ENCODE measurements around the gene UBL4B. TPM values are rescaled to one million over a fixed set of nuclear protein-coding genes. Genes with fewer than 3 reads are reported as not detected.
A peak's percentile ranks its signal among the peaks of the same experiment; 100 is the strongest.

UBL4B gene, protein sequence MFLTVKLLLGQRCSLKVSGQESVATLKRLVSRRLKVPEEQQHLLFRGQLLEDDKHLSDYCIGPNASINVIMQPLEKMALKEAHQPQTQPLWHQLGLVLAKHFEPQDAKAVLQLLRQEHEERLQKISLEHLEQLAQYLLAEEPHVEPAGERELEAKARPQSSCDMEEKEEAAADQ
- under 1 TPM in 3 of 8 experiments, not detected in 5; 0.05 to 0.71 (median 0.25) TPM for total RNA-seq

DNA sequence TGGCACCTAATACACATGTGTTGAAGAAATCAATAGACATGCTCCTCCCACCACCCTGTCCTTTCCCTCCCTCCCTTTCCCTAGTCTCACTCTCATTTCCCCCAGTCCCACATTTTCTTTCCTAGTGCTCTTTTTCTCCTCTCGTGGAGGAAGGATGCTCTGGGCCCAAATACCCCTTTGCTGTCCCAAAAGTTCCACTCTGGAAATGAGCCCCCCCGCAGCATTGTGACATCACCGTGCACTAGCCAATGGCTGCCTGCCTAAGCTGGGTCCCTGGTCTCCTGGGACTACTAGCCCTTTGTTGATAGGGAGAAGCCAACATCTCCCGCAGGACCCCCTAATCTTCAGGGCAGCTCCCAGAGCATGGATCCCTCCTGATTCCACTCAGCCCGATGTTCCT, at the start of gene UBL4B:
Gene UBL4B (plus strand): TSS at position 301 of the 400 bp plus-strand sequence. CDS start 92 bp downstream, at position 393.
- ATAC-seq (replicated peaks in 6 of 8), result no peak
- 17 to 100% (median 79%) methylated on average over 1 to 4 of the region's 5 CpGs; no CpG with 5 or more reads in 3 of the 10 experiments for WGBS, 10 experiments
- in situ Hi-C loops (cut with MboI; ENCODE audit: low pct_unique_long_range_greater_than_20kb in 2 of 9, low sequenced_read_pairs in 9 of 9, unreplicated experiment in 9 of 9), result no loop called here
- no peak within 1 kb of the TSS for H3K27ac ChIP-seq
- H3K4me1 ChIP-seq (replicated peaks in 1 of 2), result peaks cover 16 to 18% of the 10 kb centered on the region in 2 donors
- H3K4me3 ChIP-seq, result no peak within 1 kb of the TSS

DNA sequence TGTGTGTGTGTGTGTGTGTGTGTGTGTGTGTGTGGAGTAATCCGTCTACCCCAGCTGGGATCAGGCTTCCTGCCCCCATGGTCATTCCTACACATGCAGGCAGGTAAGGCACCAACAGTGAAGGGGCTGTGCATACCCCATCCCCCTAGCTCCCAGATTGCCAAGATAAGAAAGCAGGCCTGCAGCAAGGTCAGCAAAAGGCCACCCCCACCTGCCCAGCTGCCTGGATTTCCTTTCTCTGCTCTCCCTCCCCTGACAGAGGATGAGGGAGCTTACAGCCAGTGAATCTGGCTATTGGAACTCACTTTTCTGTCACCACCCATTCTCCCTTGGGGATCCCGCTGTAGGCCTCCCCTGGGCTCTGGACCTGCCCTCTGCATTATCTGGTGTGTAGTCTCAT, 49.6 kb upstream of the UBL4B start:
- Histone ChIP-seq H3K4me1 (replicated peaks in 1 of 2) (peaks cover 8% of the 10 kb centered on the region in 2 donors), H3K4me3 (no peak overlapping the region), H3K27ac (no peak overlapping the region)
- 83 to 100% methylated on average over 1 to 2 of the region's 2 CpGs; no CpG with 5 or more reads in 8 of the 10 experiments for WGBS, 10 experiments
- in situ Hi-C loops (cut with MboI; ENCODE audit: low pct_unique_long_range_greater_than_20kb in 2 of 9, low sequenced_read_pairs in 9 of 9, unreplicated experiment in 9 of 9), result loop anchor here in 1 of 9 experiments (25.0 kb wide), 1 partner anchor 400 kb away; the partner anchor contains the start of gene PROK1
- no peak for ATAC-seq (replicated peaks in 6 of 8)

DNA sequence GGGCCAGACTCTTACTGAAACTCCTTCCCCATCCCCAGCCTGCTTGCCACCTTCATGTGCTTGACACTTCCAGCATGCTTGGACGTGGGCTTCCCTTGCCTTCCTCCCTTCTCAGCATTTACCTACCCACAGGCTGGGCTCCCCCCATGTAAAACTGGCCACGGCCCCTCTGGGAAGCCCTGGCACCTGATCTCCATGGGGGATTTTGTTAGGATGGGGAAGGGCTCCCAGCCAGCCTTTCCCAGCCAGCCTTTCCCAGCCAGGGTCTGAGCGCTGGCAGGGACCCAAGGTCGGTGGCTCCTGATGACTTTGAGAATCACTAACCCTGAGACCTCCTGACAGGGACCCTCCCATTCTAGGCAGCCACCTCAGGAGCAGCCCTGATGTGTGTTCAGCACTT, 48.5 kb upstream of the UBL4B start:
- Histone ChIP-seq H3K4me3 (no peak overlapping the region), H3K27ac (no peak overlapping the region), H3K4me1 (replicated peaks in 1 of 2) (peaks cover 0 to 3% of the 10 kb centered on the region in 2 donors)
- in situ Hi-C loops (cut with MboI; ENCODE audit: low pct_unique_long_range_greater_than_20kb in 2 of 9, low sequenced_read_pairs in 9 of 9, unreplicated experiment in 9 of 9), result loop anchor here in 1 of 9 experiments (25.0 kb wide), 1 partner anchor 399 kb away; the partner anchor contains the start of gene PROK1
- ATAC-seq (replicated peaks in 6 of 8), result no peak
- 33 to 90% (median 43%) methylated on average over 1 to 4 of the region's 4 CpGs; no CpG with 5 or more reads in 5 of the 10 experiments for WGBS, 10 experiments

DNA sequence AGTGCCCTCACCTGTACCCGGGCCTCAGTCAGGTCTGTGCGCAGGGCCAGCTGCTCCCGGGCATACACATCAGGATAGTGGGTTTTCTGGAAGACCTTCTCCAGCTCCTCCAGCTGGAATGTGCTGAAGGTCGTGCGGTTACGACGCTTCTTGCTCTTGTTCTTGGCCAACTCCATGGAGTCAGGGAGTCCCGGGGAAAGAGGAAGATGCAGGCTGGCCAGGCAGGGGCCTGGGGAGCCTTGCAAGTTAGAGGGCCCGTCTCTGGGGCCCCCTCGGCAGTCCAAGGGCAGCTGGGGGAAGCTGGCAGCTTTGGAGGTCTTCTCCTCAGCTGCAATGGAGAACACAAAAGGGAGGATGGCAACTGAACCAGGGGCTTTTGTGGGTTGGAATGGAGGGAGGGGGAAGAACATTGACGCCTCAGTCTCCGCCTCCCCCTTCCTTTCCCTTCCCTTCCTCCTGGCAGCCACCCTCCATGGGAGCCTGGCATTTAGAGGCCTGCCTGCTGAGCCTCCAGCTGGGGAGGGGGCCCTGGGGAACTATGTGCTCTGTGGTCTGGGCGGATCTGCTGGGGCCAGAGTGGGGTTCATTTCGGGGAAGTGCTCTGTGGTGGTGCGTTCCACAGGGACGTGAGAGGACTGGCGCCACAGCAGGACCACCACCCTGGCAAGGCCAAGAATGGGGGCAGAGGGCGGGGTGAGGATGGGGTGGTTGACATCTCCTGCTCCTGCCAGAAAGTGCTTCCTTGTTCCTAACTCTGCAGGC, 47.5 kb upstream of the UBL4B start:
- Histone ChIP-seq H3K4me3 (no peak overlapping the region), H3K27ac (no peak overlapping the region), H3K4me1 (replicated peaks in 1 of 2) (peaks cover 0 to 3% of the 10 kb centered on the region in 2 donors)
- in situ Hi-C loops (cut with MboI; ENCODE audit: low pct_unique_long_range_greater_than_20kb in 2 of 9, low sequenced_read_pairs in 9 of 9, unreplicated experiment in 9 of 9), result loop anchor here in 1 of 9 experiments (25.0 kb wide), 1 partner anchor 398 kb away; the partner anchor contains the start of gene PROK1
- 50 to 100% (median 82%) methylated on average over 1 to 9 of the region's 18 CpGs; no CpG with 5 or more reads in 4 of the 10 experiments for WGBS, 10 experiments
- ATAC-seq (replicated peaks in 6 of 8), result no peak

DNA sequence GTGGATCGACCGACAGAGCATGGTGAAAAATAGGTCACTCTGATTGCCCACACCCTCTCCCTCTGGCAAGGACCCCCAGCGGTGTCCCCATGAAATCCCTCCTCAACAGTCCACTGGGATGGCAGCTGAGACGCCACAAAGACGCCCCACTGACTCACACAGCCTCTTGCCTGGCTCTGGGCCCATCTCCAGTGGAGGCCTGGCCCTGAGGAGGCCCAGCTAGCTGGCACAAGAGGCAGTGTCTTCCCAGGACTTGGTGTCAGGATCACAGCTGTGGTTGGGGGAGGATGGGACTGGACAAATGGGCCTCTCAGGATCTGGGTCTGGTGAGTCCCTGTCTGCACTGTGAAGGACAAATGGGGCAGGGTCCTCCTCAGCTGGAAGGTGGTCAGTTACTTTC, 46.4 kb upstream of the UBL4B start:
- no peak overlapping the region for H3K4me3 ChIP-seq
- in situ Hi-C loops (cut with MboI; ENCODE audit: low pct_unique_long_range_greater_than_20kb in 2 of 9, low sequenced_read_pairs in 9 of 9, unreplicated experiment in 9 of 9), result loop anchor here in 1 of 9 experiments (25.0 kb wide), 1 partner anchor 396 kb away; the partner anchor contains the start of gene PROK1
- no peak overlapping the region for H3K27ac ChIP-seq
- ATAC-seq (replicated peaks in 6 of 8), result no peak
- 86% methylated on average over 4 of the region's 5 CpGs; no CpG with 5 or more reads in 9 of the 10 experiments for WGBS, 10 experiments
- peaks cover 0 to 3% of the 10 kb centered on the region in 2 donors for H3K4me1 ChIP-seq (replicated peaks in 1 of 2)

DNA sequence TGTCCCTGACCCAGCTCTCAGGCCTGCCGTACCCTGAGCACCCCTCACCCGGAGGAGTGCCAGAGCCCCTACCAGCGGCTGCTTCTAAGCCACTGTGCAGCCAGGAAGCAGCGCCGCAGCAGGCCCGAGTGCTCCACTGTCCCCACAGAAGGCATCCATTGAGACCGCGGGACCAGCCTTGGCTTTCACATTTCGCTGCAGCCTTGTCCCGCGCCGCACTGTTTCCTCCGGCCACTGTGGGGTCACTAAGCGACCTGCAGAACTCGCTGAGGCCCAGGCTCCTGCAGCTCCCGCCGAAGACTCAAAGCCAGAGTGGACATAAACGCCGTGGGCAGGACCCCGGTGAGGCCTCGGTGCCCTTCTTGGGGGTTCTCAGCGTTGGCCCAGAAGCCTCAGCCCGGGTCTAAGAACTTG, 44.8 kb upstream of the UBL4B start:
- 0 to 100% (median 22%) methylated on average over 1 to 18 of the region's 23 CpGs; no CpG with 5 or more reads in 1 of the 10 experiments for WGBS, 10 experiments
- H3K4me1 ChIP-seq (replicated peaks in 1 of 2), result peaks cover 0 to 3% of the 10 kb centered on the region in 2 donors
- no peak overlapping the region for H3K4me3 ChIP-seq
- ATAC-seq (replicated peaks in 6 of 8), result peak in 4 of 8 experiments; percentile 7 to 21 (median 14)
- H3K27ac ChIP-seq, result no peak overlapping the region
- in situ Hi-C loops (cut with MboI; ENCODE audit: low pct_unique_long_range_greater_than_20kb in 2 of 9, low sequenced_read_pairs in 9 of 9, unreplicated experiment in 9 of 9), result loop anchor here in 1 of 9 experiments (25.0 kb wide), 1 partner anchor 395 kb away; the partner anchor contains the start of gene PROK1

DNA sequence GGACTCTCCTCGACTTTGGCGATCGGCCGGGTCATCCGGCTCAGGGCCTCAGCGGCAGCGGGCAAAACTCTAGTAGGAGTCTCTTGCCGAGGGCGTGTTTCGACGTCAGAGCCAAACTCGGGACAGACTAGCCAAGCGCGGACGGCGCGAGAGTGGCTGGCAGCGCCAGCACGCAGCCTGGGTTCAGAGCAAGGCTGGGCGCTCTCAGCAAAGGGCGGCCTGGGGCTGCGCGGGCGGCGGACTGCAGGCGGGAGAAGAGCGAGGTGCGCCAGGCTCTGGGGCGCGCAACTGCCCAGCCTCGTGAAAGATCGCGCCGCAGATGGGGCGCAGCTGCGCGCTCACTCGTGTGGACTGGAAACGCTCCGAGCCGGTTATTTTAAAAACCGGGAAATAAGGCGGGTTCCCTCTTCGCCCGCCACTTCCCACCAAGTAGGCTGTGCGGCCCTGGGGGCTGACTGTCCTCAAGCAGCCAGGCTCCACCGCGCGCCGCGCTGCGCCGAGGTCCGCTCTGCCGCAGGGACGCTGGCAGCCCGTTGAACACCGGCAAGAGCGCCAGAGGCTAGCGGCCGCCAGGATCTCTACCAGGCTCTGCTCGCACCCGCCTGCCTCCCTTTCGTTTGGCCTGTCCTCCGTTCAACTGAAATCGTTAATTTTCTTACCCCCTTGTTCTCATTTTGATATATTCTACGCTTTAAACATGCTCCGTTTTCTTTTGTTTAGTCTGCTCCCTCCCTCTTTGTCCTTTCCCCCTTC, 44.2 kb upstream of the UBL4B start:
- H3K4me1 ChIP-seq (replicated peaks in 1 of 2), result peaks cover 0 to 3% of the 10 kb centered on the region in 2 donors
- ATAC-seq (replicated peaks in 6 of 8), result peak in 6 of 8 experiments; percentile 22 to 61 (median 40)
- H3K27ac ChIP-seq, result no peak overlapping the region
- WGBS, 10 experiments, result 0 to 32% (median 4%) methylated on average over 6 to 53 of the region's 68 CpGs
- H3K4me3 ChIP-seq, result no peak overlapping the region
- in situ Hi-C loops (cut with MboI; ENCODE audit: low pct_unique_long_range_greater_than_20kb in 2 of 9, low sequenced_read_pairs in 9 of 9, unreplicated experiment in 9 of 9), result loop anchor here in 1 of 9 experiments (25.0 kb wide), 1 partner anchor 394 kb away; the partner anchor contains the start of gene PROK1

DNA sequence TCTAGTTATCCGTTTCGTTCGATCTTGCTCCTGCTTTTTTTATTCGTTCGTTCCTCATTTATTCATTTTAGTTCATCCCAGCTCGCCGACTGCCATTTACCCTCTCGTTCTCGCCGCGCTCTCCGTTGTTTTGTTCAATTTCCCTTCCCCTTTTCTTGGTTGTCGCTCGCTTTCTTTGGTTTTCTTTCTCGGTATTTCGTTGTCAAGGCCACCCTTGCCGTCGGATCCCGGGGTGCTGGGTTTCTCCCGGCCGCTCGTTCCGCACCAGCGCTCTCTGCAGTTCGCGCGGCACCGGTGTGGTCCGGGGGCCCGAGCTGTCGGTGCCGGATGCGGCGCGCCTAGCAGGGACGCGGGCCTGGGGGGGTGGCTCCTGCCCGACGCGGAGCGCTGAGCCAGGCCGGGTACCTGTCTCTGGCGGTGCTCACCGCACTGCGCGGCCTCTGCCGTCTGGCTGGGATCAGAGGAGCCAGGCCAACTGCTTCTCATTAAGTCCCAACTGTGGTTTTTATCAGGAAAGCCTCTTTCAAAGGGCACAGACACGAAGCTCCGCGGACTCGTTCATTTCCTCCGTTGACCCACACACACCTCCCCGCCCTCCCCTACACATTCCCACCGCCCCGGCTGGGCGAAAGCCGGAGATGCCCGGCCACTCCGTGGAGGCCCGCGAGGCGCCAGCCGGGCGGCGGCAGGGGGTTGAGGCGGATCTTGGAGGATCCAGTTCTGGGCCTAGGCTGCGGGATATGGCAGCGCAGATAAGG, 43.4 kb upstream of the UBL4B start:
- Histone ChIP-seq H3K27ac (no peak overlapping the region), H3K4me3 (no peak overlapping the region), H3K4me1 (replicated peaks in 1 of 2) (peaks cover 0 to 3% of the 10 kb centered on the region in 2 donors)
- 0 to 21% (median 5%) methylated on average over 11 to 62 of the region's 68 CpGs for WGBS, 10 experiments
- in situ Hi-C loops (cut with MboI; ENCODE audit: low pct_unique_long_range_greater_than_20kb in 2 of 9, low sequenced_read_pairs in 9 of 9, unreplicated experiment in 9 of 9), result loop anchor here in 1 of 9 experiments (25.0 kb wide), 1 partner anchor 393 kb away; the partner anchor contains the start of gene PROK1
- ATAC-seq (replicated peaks in 6 of 8), result no peak

DNA sequence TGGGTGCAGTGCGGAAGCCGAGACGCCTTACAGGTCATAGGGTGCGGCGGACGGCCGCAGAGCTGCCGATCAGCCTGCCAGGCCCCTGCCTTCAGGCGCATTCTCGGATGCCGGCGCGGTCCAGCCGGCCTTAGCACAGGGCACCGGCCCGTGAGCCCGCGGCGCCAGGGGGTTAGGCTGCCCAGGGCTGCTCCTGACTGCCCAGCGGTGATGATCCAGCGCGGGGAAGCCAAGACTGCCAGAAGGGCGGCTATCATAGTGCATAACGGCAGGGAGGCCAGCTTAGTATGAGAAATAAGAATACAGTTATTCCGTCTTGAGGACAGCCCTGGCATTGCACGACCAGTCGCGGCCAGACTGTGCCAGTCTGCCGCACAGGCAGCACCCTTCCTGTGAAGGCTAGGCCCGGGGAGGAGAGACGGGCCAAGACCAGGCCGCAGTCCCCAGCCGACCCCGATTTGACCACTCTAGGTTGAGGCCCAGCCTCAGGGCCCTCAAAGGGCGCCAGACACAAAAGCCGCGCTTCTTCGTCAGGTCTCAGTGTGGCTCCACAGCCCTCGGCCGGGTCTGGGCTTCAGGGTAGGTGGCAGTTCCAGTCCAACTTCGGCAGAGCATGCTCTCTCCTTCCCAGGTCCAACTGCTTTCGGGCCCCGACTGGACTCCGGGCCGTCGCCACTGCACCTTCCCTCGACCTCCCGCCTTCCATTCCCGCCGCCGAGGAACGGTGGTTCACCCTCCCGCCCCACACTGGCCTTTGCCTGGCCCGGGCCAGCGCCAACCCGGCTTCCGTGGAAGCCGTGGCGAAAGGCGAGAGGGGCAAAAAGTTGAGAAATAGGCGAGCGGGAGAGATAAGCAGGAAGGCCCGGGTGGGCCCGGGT, 42.6 kb upstream of the UBL4B start:
- peaks cover 0 to 3% of the 10 kb centered on the region in 2 donors for H3K4me1 ChIP-seq (replicated peaks in 1 of 2)
- H3K27ac ChIP-seq, result no peak overlapping the region
- H3K4me3 ChIP-seq, result no peak overlapping the region
- 16 to 68% (median 26%) methylated on average over 2 to 31 of the region's 64 CpGs; no CpG with 5 or more reads in 4 of the 10 experiments for WGBS, 10 experiments
- in situ Hi-C loops (cut with MboI; ENCODE audit: low pct_unique_long_range_greater_than_20kb in 2 of 9, low sequenced_read_pairs in 9 of 9, unreplicated experiment in 9 of 9), result loop anchor here in 1 of 9 experiments (25.0 kb wide), 1 partner anchor 393 kb away; the partner anchor contains the start of gene PROK1
- peak in 4 of 8 experiments; percentile 4 to 12 (median 8) for ATAC-seq (replicated peaks in 6 of 8)

DNA sequence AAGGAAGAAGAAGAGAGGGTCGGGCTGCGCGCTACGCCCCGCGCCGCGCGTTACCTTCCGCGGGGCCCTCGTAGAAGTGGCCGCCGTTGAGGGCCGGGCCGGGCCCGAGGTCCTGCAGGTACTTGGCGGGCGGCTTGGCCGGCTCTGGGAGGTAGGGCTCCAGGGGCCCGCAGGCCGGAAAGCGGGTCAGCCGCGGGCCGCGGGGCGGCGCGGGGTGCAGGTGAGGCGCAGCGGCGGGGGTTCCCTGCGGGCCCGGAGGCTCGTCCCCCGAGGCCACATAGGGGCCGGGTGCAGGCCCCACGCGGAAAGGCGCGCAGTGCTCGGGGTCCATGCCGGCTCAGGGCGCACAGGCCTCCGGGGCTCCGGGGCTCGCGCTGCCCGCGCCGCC, 42.0 kb upstream of the UBL4B start:
- Histone ChIP-seq H3K4me3 (no peak overlapping the region), H3K27ac (no peak overlapping the region), H3K4me1 (replicated peaks in 1 of 2) (peaks cover 0 to 3% of the 10 kb centered on the region in 2 donors)
- ATAC-seq (replicated peaks in 6 of 8), result peak in 5 of 8 experiments; percentile 14 to 48 (median 36)
- in situ Hi-C loops (cut with MboI; ENCODE audit: low pct_unique_long_range_greater_than_20kb in 2 of 9, low sequenced_read_pairs in 9 of 9, unreplicated experiment in 9 of 9), result loop anchor here in 1 of 9 experiments (25.0 kb wide), 1 partner anchor 392 kb away; the partner anchor contains the start of gene PROK1
- 0 to 40% (median 0%) methylated on average over 2 to 4 of the region's 52 CpGs; no CpG with 5 or more reads in 5 of the 10 experiments for WGBS, 10 experiments
